IMR-90 (cell line): ENCODE measurements around the gene MAFG. TPM values are rescaled to one million over a fixed set of nuclear protein-coding genes. Genes with fewer than 3 reads are reported as not detected.

Experiments
- ATAC-seq: fragments of 200-7000 bp; cut with Tn5 transposase; 2 replicates; pipeline ENCODE4 v1.9.1; 2020; ENCODE audit warnings: low read depth, mild to moderate bottlenecking, moderate library complexity
- BruUV-seq: library from RNA; stranded (reverse); fragments of 400-500 nt; replicated peaks from 2 replicates; lab custom pipeline; 2021; lab: Mats Ljungman, UMichigan
- CTCF ChIA-PET: fragments of 300-600 bp; formaldehyde crosslinking; extraction: SDS; loops from one replicate; lab custom pipeline; 2021; ENCODE audit warnings: antibody characterized with exemption; lab: Yijun Ruan, JAX
- POLR2A ChIA-PET: fragments of 300-600 bp; sonication (Branson Sonifier 250); formaldehyde crosslinking; loops from one replicate; lab custom pipeline; 2022; ENCODE audit warnings: antibody characterized with exemption; ENCODE audit not compliant: unreplicated experiment; lab: Charles Lee
- DNase-seq: peaks from one replicate; pipeline ENCODE4 v3.0.0; 2013
- H2AFZ ChIP-seq: replicated peaks from 2 replicates; pipeline ENCODE3; 2013; ENCODE audit warnings: low read length, mild to moderate bottlenecking; ENCODE audit not compliant: poor library complexity
- H2AK5ac ChIP-seq: 2 replicates; pipeline ENCODE4 v1.6.1; 2013; ENCODE audit warnings: low read depth, low read length, inconsistent platforms
- H2AK9ac ChIP-seq: replicated peaks from 2 replicates; pipeline ENCODE3; 2013; ENCODE audit warnings: mild to moderate bottlenecking, low read depth, low read length, moderate library complexity; ENCODE audit not compliant: poor library complexity
- H2BK120ac ChIP-seq: 2 replicates; pipeline ENCODE4 v1.6.1; 2013; ENCODE audit warnings: low read depth, low read length, inconsistent platforms
- H2BK15ac ChIP-seq: 3 replicates; pipeline ENCODE4 v1.6.1; 2013; ENCODE audit warnings: low read depth, low read length, inconsistent platforms
- H2BK20ac ChIP-seq: 2 replicates; pipeline ENCODE4 v1.6.1; 2013; ENCODE audit warnings: low read depth, mild to moderate bottlenecking, inconsistent platforms, low read length, moderate library complexity
- H2BK5ac ChIP-seq: 2 replicates; pipeline ENCODE4 v1.6.1; 2013; ENCODE audit warnings: mild to moderate bottlenecking, low read depth, low read length, inconsistent platforms; ENCODE audit not compliant: poor library complexity, severe bottlenecking
- H3K14ac ChIP-seq: replicated peaks from 2 replicates; pipeline ENCODE4 v1.6.1; 2013; ENCODE audit warnings: low read depth, low read length, inconsistent platforms
- H3K18ac ChIP-seq: 2 replicates; pipeline ENCODE4 v1.6.1; 2013; ENCODE audit warnings: low read depth, low read length, control low read depth
- H3K23ac ChIP-seq: 2 replicates; pipeline ENCODE4 v1.6.1; 2013; ENCODE audit warnings: low read depth, low read length, inconsistent platforms
- H3K27ac ChIP-seq: 2 replicates; pipeline ENCODE4 v1.5.1; 2013; ENCODE audit warnings: mild to moderate bottlenecking, control low read depth, low read length; ENCODE audit not compliant: insufficient read depth
- H3K27me3 ChIP-seq: 2 replicates; pipeline ENCODE4 v1.6.1; 2013; ENCODE audit warnings: low read length; ENCODE audit not compliant: control insufficient read depth, insufficient read depth
- H3K36me3 ChIP-seq: 2 replicates; pipeline ENCODE4 v1.6.1; 2013; ENCODE audit warnings: low read length, mixed read lengths; ENCODE audit not compliant: control insufficient read depth, insufficient read depth
- H3K4ac ChIP-seq: 2 replicates; pipeline ENCODE4 v1.6.1; 2013; ENCODE audit warnings: low read depth, low read length, inconsistent platforms
- H3K4me1 ChIP-seq: 2 replicates; pipeline ENCODE4 v1.6.1; 2013; ENCODE audit warnings: low read length, mixed read lengths; ENCODE audit not compliant: control insufficient read depth, insufficient read depth
- H3K4me2 ChIP-seq: 2 replicates; pipeline ENCODE4 v1.6.1; 2013; ENCODE audit warnings: low read depth, mild to moderate bottlenecking, control low read depth, low read length, moderate library complexity
- H3K4me3 ChIP-seq: 2 replicates; pipeline ENCODE4 v1.5.1; 2013; ENCODE audit warnings: low read depth, mild to moderate bottlenecking, control low read depth, low read length, moderate library complexity; ENCODE audit not compliant: insufficient read depth
- H3K56ac ChIP-seq: 2 replicates; pipeline ENCODE4 v1.6.1; 2013; ENCODE audit warnings: low read length, inconsistent platforms; ENCODE audit not compliant: insufficient read depth; ENCODE audit errors: extremely low read depth
- H3K79me1 ChIP-seq, 2 experiments: 2 replicates each; pipeline ENCODE4 v1.6.1; 2013; ENCODE audit warnings: low read length in 2 of 2, inconsistent platforms in 1 of 2, low read depth in 1 of 2
- H3K9ac ChIP-seq: 2 replicates; pipeline ENCODE4 v1.6.1; 2013; ENCODE audit warnings: low read depth, low read length, control low read depth
- H3K9me1 ChIP-seq: 2 replicates; pipeline ENCODE4 v1.6.1; 2013; ENCODE audit warnings: low read length, inconsistent platforms; ENCODE audit not compliant: insufficient read depth
- H3K9me3 ChIP-seq: 2 replicates; pipeline ENCODE4 v1.6.1; 2013; ENCODE audit warnings: low read length; ENCODE audit not compliant: control insufficient read depth, insufficient read depth
- H4K20me1 ChIP-seq: 2 replicates; pipeline ENCODE4 v1.6.1; 2013; ENCODE audit warnings: low read length, inconsistent platforms; ENCODE audit not compliant: insufficient read depth
- H4K5ac ChIP-seq: 2 replicates; pipeline ENCODE4 v1.6.1; 2013; ENCODE audit warnings: mild to moderate bottlenecking, low read depth, low read length, control low read depth
- H4K8ac ChIP-seq, 2 experiments: 2 replicates each; pipeline ENCODE4 v1.6.1; 2013; ENCODE audit warnings: low read depth in 2 of 2, low read length in 2 of 2, control low read depth in 1 of 2, inconsistent platforms in 1 of 2
- H4K91ac ChIP-seq: 2 replicates; pipeline ENCODE4 v1.6.1; 2013; ENCODE audit warnings: low read depth, low read length, inconsistent platforms; ENCODE audit not compliant: insufficient read depth
- BHLHE40 ChIP-seq: fragments of 150-350 bp; IDR thresholded peaks from 2 replicates; pipeline ENCODE4 v1.6.1; 2016; ENCODE audit warnings: mild to moderate bottlenecking, low read depth, low read length
- CEBPB ChIP-seq: IDR thresholded peaks from 2 replicates; pipeline ENCODE4 v1.6.1; 2012; ENCODE audit warnings: low read depth, low read length, improper control_type of control experiment
- CHD1 ChIP-seq: IDR thresholded peaks from 2 replicates; pipeline ENCODE4 v1.6.1; 2012; ENCODE audit warnings: low read depth, low read length, improper control_type of control experiment
- CTCF ChIP-seq: conservative IDR thresholded peaks from 2 replicates; pipeline ENCODE4 v1.5.1; 2012; ENCODE audit warnings: mild to moderate bottlenecking, low read depth, low read length, improper control_type of control experiment
- FOS ChIP-seq: fragments of 150-350 bp; IDR thresholded peaks from 2 replicates; pipeline ENCODE4 v1.6.1; 2016; ENCODE audit warnings: low read depth, low read length
- MAFK ChIP-seq: IDR thresholded peaks from 2 replicates; pipeline ENCODE4 v1.6.1; 2012; ENCODE audit warnings: low read depth, low read length, improper control_type of control experiment
- MXI1 ChIP-seq: IDR thresholded peaks from 2 replicates; pipeline ENCODE4 v1.6.1; 2012; ENCODE audit warnings: low read depth, mild to moderate bottlenecking, low read length, moderate library complexity, borderline replicate concordance
- NFE2L2 ChIP-seq: fragments of 150-350 bp; IDR thresholded peaks from 2 replicates; pipeline ENCODE4 v1.6.1; 2016; ENCODE audit warnings: low read depth, mild to moderate bottlenecking, low read length
- POLR2A ChIP-seq: IDR thresholded peaks from 2 replicates; pipeline ENCODE4 v1.6.1; 2012; ENCODE audit warnings: mild to moderate bottlenecking, low read depth, low read length
- RAD21 ChIP-seq: IDR thresholded peaks from 2 replicates; pipeline ENCODE4 v1.6.1; 2012; ENCODE audit warnings: low read length, improper control_type of control experiment
- RCOR1 ChIP-seq: IDR thresholded peaks from 2 replicates; pipeline ENCODE4 v1.6.1; 2012; ENCODE audit warnings: mild to moderate bottlenecking, low read length, improper control_type of control experiment; ENCODE audit not compliant: insufficient replicate concordance
- SMC3 ChIP-seq: fragments of 150-350 bp; IDR thresholded peaks from 2 replicates; pipeline ENCODE4 v1.6.1; 2016; ENCODE audit warnings: low read depth, mild to moderate bottlenecking, antibody characterized with exemption, low read length, moderate library complexity
- WGBS, 2 experiments: methylation state at CpG; one replicate each; pipeline versions ENCODE4 v1.1.5 to v1.1.7; 2013; ENCODE audit warnings: missing lambda C conversion rate in 2 of 2; ENCODE audit not compliant: insufficient read length in 1 of 2; ENCODE audit errors: extremely low coverage in 2 of 2; 5-methylcytosine and 5-hydroxymethylcytosine counted together
- dilution Hi-C: fragments of 300-500 bp; cut with HindIII; formaldehyde crosslinking; loops from one replicate; pipeline ENCODE4 v1.14.3; 2018; ENCODE audit warnings: low sequenced_read_pairs; ENCODE audit not compliant: unreplicated experiment
- in situ Hi-C: fragments of 300-500 bp; cut with MboI; formaldehyde crosslinking; loops from 3 replicates; pipeline ENCODE4 v1.14.3; 2019; ENCODE audit warnings: low sequenced_read_pairs, inconsistent platforms, mixed read lengths
- intact Hi-C: fragments of 100-400 bp; cut with micrococcal nuclease; formaldehyde crosslinking; loops from 2 replicates; pipeline ENCODE4 v1.10.0; 2022
- polyA plus RNA-seq, 3 experiments: library from polyadenylated mRNA; depleted of rRNA; stranded (reverse); fragments of >200 nt; gene quantifications; 2 replicates each; pipeline ENCODE4 v1.2.3, GENCODE V29; 2012; ENCODE audit warnings: low replicate concordance in 1 of 3
- total RNA-seq: library from RNA; depleted of rRNA; stranded (reverse); fragments of >200 nt; gene quantifications from 2 replicates; pipeline ENCODE4 v1.2.3, GENCODE V29; 2012
- TF ChIP-seq, protein P1 (sequence below): fragments of 150-350 bp; IDR thresholded peaks from 2 replicates; pipeline ENCODE4 v1.6.1; 2016; ENCODE audit warnings: low read depth, mild to moderate bottlenecking, low read length, moderate library complexity, borderline replicate concordance
- TF ChIP-seq, protein P2 (sequence below): fragments of 150-350 bp; IDR thresholded peaks from 2 replicates; pipeline ENCODE4 v1.6.1; 2017; ENCODE audit warnings: mild to moderate bottlenecking, antibody characterized with exemption, low read length, low read depth

Gene MAFG
- total and polyA plus RNA-seq, 2 of the 4 experiments (the other 2 are of a cell fraction): 6.1 to 15.4 TPM

DNA sequence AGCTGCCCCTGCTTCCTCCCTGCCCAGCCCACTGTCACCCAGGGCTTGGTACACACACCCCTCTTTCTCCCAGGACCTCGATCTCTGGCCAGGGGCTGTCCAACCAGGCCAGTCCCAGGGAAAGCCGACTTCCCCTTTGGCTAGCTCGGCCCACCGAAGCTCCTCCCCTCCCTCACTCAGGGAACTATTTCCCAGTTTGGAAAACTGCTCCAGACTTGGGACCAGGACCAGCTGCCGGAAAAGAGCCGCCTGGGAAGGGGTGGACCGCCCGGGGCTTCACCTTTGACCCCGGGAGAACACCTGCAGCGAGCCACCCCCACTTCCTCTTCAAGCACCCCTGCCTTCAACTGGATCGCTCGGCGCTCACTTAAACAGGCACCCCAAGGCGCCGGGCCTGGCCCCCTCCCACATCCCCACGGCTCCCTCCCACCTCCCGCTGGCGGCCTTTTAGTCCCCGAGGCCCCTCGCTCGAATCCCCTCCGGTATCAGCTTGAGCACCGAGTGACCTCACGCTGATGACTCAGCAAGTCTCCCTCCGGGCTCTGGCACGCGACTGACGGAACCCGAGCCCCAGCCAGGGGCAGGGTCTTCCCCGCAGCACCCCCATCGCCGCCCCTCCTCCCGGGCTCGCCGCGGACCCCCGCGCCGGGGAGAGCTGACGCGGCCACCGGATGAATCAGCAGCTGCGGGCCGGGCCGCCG, 934 bp downstream of the MAFG start:
- Histone ChIP-seq H2AK9ac (peak overlapping the region; percentile 99), H3K4me3 (peak overlapping the region; percentile 65), H3K9me1 (peaks cover 17% of the 10 kb centered on the region), H4K8ac (peak overlapping the region in 1 of 2 experiments; percentile 73; a peak in 2 of 4 replicates), H3K9me3 (no peaks in the 10 kb centered on the region), H3K4me2 (peak overlapping the region; percentile 89), H4K5ac (0 out of 2 replicates have a peak overlapping the region, but pooled peaks have one; percentile 21), H2AFZ (peak overlapping the region; percentile 71), H3K27me3 (no peaks in the 10 kb centered on the region), H3K18ac (no peak overlapping the region; the same call in 1 of the 2 replicates), H3K56ac (peak overlapping the region; percentile 41; the same call in 1 of the 2 replicates), H2AK5ac (peak overlapping the region; percentile 97), H3K4me1 (peaks cover 34% of the 10 kb centered on the region), H3K14ac (peak overlapping the region; percentile 64), H3K36me3 (peaks cover 9% of the 10 kb centered on the region; the same call in 1 of the 2 replicates), H2BK15ac (no peak overlapping the region; the same call in 2 of the 3 replicates), H3K4ac (peak overlapping the region; percentile 92), H3K79me1 (peaks cover 17 to 53% of the 10 kb centered on the region in 2 experiments; a peak in 3 of 4 replicates), H3K27ac (peak overlapping the region; percentile 79), H2BK5ac (peak overlapping the region; percentile 71), H4K91ac (peak overlapping the region; percentile 77), H4K20me1 (peaks cover 47% of the 10 kb centered on the region), H2BK20ac (no peak overlapping the region), H3K9ac (peak overlapping the region; percentile 66), H2BK120ac (peak overlapping the region; percentile 37; the same call in 1 of the 2 replicates), H3K23ac (peak overlapping the region; percentile 89)
- ATAC-seq (peak; percentile 69), DNase-seq (peak; percentile 79)
- ChIA-PET CTCF (no interaction called here), POLR2A (no interaction called here)
- WGBS, 2 experiments: 0% methylated on average over 11 of the region's 46 CpGs; no CpG with 5 or more reads in 1 of the 2 experiments
- intact Hi-C loops: no loop called here
- dilution Hi-C loops: no loop called here
- in situ Hi-C loops: no loop called here
- no TSS peak for BruUV-seq
- TF ChIP-seq BHLHE40 (peak; percentile 84), FOS (peak; percentile 72), NFE2L2 (peak; percentile 83), POLR2A (peak; percentile 71; the same call in 1 of the 2 replicates), MXI1 (peak; percentile 41; the same call in 1 of the 2 replicates), CHD1 (peak; percentile 48; the same call in 1 of the 2 replicates), CEBPB (no peak), RCOR1 (no peak), SMC3 (no peak), MAFK (peak; percentile 86), RAD21 (no peak), CTCF (no peak)
- TF ChIP-seq, protein P1, sequence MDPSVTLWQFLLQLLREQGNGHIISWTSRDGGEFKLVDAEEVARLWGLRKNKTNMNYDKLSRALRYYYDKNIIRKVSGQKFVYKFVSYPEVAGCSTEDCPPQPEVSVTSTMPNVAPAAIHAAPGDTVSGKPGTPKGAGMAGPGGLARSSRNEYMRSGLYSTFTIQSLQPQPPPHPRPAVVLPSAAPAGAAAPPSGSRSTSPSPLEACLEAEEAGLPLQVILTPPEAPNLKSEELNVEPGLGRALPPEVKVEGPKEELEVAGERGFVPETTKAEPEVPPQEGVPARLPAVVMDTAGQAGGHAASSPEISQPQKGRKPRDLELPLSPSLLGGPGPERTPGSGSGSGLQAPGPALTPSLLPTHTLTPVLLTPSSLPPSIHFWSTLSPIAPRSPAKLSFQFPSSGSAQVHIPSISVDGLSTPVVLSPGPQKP: no peak
- TF ChIP-seq, protein P2, sequence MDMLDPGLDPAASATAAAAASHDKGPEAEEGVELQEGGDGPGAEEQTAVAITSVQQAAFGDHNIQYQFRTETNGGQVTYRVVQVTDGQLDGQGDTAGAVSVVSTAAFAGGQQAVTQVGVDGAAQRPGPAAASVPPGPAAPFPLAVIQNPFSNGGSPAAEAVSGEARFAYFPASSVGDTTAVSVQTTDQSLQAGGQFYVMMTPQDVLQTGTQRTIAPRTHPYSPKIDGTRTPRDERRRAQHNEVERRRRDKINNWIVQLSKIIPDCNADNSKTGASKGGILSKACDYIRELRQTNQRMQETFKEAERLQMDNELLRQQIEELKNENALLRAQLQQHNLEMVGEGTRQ: no peak
